ENCODE measurements around the gene ZBTB7C.

The ZBTB7C gene

GRCh38 chr18:48319801-48320638 is 89.2 kb downstream of the ZBTB7C start:
- no peak for DNase-seq

- DNase-seq = no peak
Measured at GRCh38 chr18:48318436-48318835, 90.7 kb downstream of the ZBTB7C start.

GRCh38 chr18:48317781-48318381 is 91.3 kb downstream of the ZBTB7C start:
- DNase-seq = no peak

- no peak for DNase-seq
Measured at GRCh38 chr18:48316177-48316576, 93.0 kb downstream of the ZBTB7C start.

- DNase-seq = no peak
Measured at GRCh38 chr18:48314690-48315089, 94.5 kb downstream of the ZBTB7C start.

GRCh38 chr18:48313792-48314191 is 95.4 kb downstream of the ZBTB7C start:
- no peak for DNase-seq

GRCh38 chr18:48312066-48312465 is 97.1 kb downstream of the ZBTB7C start:
- no peak for DNase-seq

GRCh38 chr18:48310999-48311398 is 98.2 kb downstream of the ZBTB7C start:
- no peak for DNase-seq

- DNase-seq = no peak
Measured at GRCh38 chr18:48310353-48310752, 98.8 kb downstream of the ZBTB7C start.

GRCh38 chr18:48308755-48309575 is 100.2 kb downstream of the ZBTB7C start:
- no peak for DNase-seq

- DNase-seq = no peak
Measured at GRCh38 chr18:48308027-48308635, 101.1 kb downstream of the ZBTB7C start.

GRCh38 chr18:48306838-48307237 is 102.3 kb downstream of the ZBTB7C start:
- DNase-seq = no peak

GRCh38 chr18:48304906-48305693 is 104.1 kb downstream of the ZBTB7C start:
- DNase-seq = no peak

GRCh38 chr18:48303883-48304282 is 105.3 kb downstream of the ZBTB7C start:
- DNase-seq = no peak

GRCh38 chr18:48302736-48303135 is 106.4 kb downstream of the ZBTB7C start:
- DNase-seq = no peak

GRCh38 chr18:48300463-48300961 is 108.7 kb downstream of the ZBTB7C start:
- no peak for DNase-seq

- no peak for DNase-seq
Measured at GRCh38 chr18:48297139-48297538, 112.0 kb downstream of the ZBTB7C start.

- no peak for DNase-seq
Measured at GRCh38 chr18:48296581-48296980, 112.6 kb downstream of the ZBTB7C start.

GRCh38 chr18:48295586-48296311 is 113.4 kb downstream of the ZBTB7C start:
- no peak for DNase-seq

- no peak for DNase-seq
Measured at GRCh38 chr18:48294899-48295585, 114.1 kb downstream of the ZBTB7C start.

All from activated CD8-positive, alpha-beta memory T cell treated with anti-CD3 and anti-CD28 coated beads, Interleukin-2, amount 50 U/mL, for 4 hours (primary cell).